Heart left ventricle (tissue), 16 donors: ENCODE data around the gene PRKAG2. TPM values are rescaled to one million over a fixed set of nuclear protein-coding genes. Genes with fewer than 3 reads are reported as not detected.

Experiments
- ATAC-seq, 4 donors: fragments of 200-7000 bp; cut with Tn5 transposase; one replicate each; pipeline ENCODE4 v1.9.1; 2020 to 2022; ENCODE audit warnings: moderate library complexity in 4 of 4, mild to moderate bottlenecking in 3 of 4, moderate number of reproducible peaks in 1 of 4
- DNase-seq, 5 donors: peaks; one replicate each; pipeline ENCODE4 v3.0.0-alpha.2; 2020
- H3K27ac ChIP-seq, 12 donors: fragments of 200-600 bp; sonication (generic) in 4 of 12; one replicate each; pipeline versions ENCODE4 v1.5.0 to v1.8.0; 2016 to 2022; ENCODE audit warnings: mild to moderate bottlenecking in 2 of 12
- H3K27me3 ChIP-seq, 9 donors: fragments of 200-600 bp; sonication (generic) in 2 of 9; one replicate each; pipeline versions ENCODE4 v1.5.1 to v1.8.0; 2016 to 2022; ENCODE audit warnings: mild to moderate bottlenecking in 3 of 9
- H3K36me3 ChIP-seq, 9 donors: fragments of 200-600 bp; sonication (generic) in 2 of 9; one replicate each; pipeline versions ENCODE4 v1.5.0 to v1.8.0; 2018 to 2022; ENCODE audit warnings: mild to moderate bottlenecking in 2 of 9
- H3K4me1 ChIP-seq, 12 donors: fragments of 200-600 bp; sonication (generic) in 4 of 12; one replicate each; pipeline versions ENCODE4 v1.5.0 to v1.8.0; 2016 to 2022; ENCODE audit warnings: mild to moderate bottlenecking in 3 of 12
- H3K4me3 ChIP-seq, 12 donors: fragments of 200-600 bp; sonication (generic) in 4 of 12; one replicate each; pipeline versions ENCODE4 v1.5.0 to v1.8.0; 2017 to 2022; ENCODE audit warnings: mild to moderate bottlenecking in 9 of 12, moderate library complexity in 4 of 12
- H3K9me3 ChIP-seq, 12 donors: fragments of 200-600 bp; sonication (generic) in 4 of 12; one replicate each; pipeline versions ENCODE4 v1.5.0 to v1.8.0; 2016 to 2022; ENCODE audit warnings: mild to moderate bottlenecking in 1 of 12
- CTCF ChIP-seq, 12 donors: fragments of 200-600 bp; sonication (generic) in 4 of 12; IDR thresholded peaks; one replicate each; pipeline versions ENCODE4 v1.5.0 to v1.8.0; 2018 to 2022; ENCODE audit warnings: antibody characterized with exemption in 12 of 12, mild to moderate bottlenecking in 5 of 12
- POLR2A ChIP-seq, 2 donors: fragments of 450-650 bp; IDR thresholded peaks; one replicate each; pipeline ENCODE4 v1.6.1; 2017; ENCODE audit warnings: antibody characterized with exemption in 2 of 2, mild to moderate bottlenecking in 2 of 2, moderate library complexity in 2 of 2
- whole genome bisulfite sequencing, 4 donors: extraction: QIAGEN DNeasy Blood & Tissue Kit in 2 of 4; methylation state at CpG; one replicate each; pipeline versions ENCODE4 v1.1.5 to v1.1.7; 2013 to 2018; 5-methylcytosine and 5-hydroxymethylcytosine counted together
- intact Hi-C, 10 donors: fragments of 100-400 bp; cut with DNase I; formaldehyde crosslinking; loops; one replicate each; pipeline versions ENCODE4 v1.11.1 to v1.14.2; 2022
- polyA plus RNA-seq, 2 donors: library from polyadenylated mRNA; stranded (reverse); fragments of 200-250 nt; gene quantifications; one replicate each; pipeline ENCODE4 v1.2.3, GENCODE V29; 2013
- total RNA-seq, 9 donors: library from RNA; depleted of rRNA in 2 of 9; stranded (reverse); fragments of >200 nt in 2 of 9; fragmentation: NEBNext Ultra II Directional in 3 of 9; extraction: Animal tissue kit (Norgen Biotek cat#: 25700) in 3 of 9; gene quantifications; one replicate each; pipeline versions ENCODE4 v1.1.0 to v1.2.4, GENCODE V29; 2016 to 2023
- donor health status: ischemic (EF 13 %, LVEDD 7.1; RV severe dilation, severe dysfunction).
- donor health status: healthy with polysubstance abuse.
- donor health status: DM: no; HTN: yes; CAD: no.
- donor health status: DM: no; HTN: no; CAD: no.
- donor health status: ischemic (EF 25% LVEDD 6.9; RV normal size, moderate dysfunction).
- donor health status: ischemic (EF 25% LVEDD 5.7; RV mildly dilated, moderate dysfunction).
- donor health status: healthy.
- donor health status: DM: yes; HTN: yes; CAD: no.
- donor health status: ischemic (EF 35%, LVEDD 5.7; RV mildly dilated, moderate dysfunction).
- donor health status: nonischemic (EF 11% LVEDD 7.7; RV severe dilation, severe dysfunction).
- donor health status: DM: yes; HTN: yes; CAD: no.
- donor health status: PGD.
- donor health status: ischemic (EF 29% LVEDD 5.4; RV normal size, mild dysfunction).
- donor health status: nonischemic (EF 23%, LVEDD 6.1; RV moderate dilation, normal function).

The PRKAG2 gene
- total and polyA plus RNA-seq, 11 donors, result 50.2 to 179 (median 108) TPM

- TF ChIP-seq CTCF (IDR thresholded peaks at IDR 0.05) (no peak), POLR2A (IDR thresholded peaks at IDR 0.05) (no peak)
- Histone ChIP-seq H3K4me3 (no peak overlapping the region), H3K9me3 (no peaks in the 10 kb centered on the region), H3K4me1 (peaks cover 0 to 63% (median 10%) of the 10 kb centered on the region in 12 donors), H3K27ac (peak overlapping the region in 1 of 12 donors; percentile 78), H3K36me3 (no peaks in the 10 kb centered on the region), H3K27me3 (no peaks in the 10 kb centered on the region)
- WGBS, 4 donors, result 86 to 94% (median 93%) methylated on average over 10 to 16 of the region's 16 CpGs
- ATAC-seq (no peak), DNase-seq (peak in 1 of 5 donors; percentile 54)
- intact Hi-C loops, result no loop called here
These were observed 82.3 kb downstream of the PRKAG2 start for GRCh38 chr7:151794508-151795167.

GRCh38 chr7:151793991-151794507, 82.9 kb downstream of the PRKAG2 start:
- Histone ChIP-seq H3K36me3 (no peaks in the 10 kb centered on the region), H3K4me1 (peaks cover 0 to 63% (median 10%) of the 10 kb centered on the region in 12 donors), H3K4me3 (no peak overlapping the region), H3K27ac (peak overlapping the region in 1 of 12 donors; percentile 78), H3K9me3 (no peaks in the 10 kb centered on the region), H3K27me3 (no peaks in the 10 kb centered on the region)
- DNase-seq, result peak in 1 of 5 donors; percentile 68
- intact Hi-C loops, result no loop called here
- WGBS, 4 donors, result 83 to 88% (median 85%) methylated on average over 18 of the region's 18 CpGs
- peak in 1 of 4 donors; percentile 23 for ATAC-seq
- TF ChIP-seq CTCF (IDR thresholded peaks at IDR 0.05) (no peak), POLR2A (IDR thresholded peaks at IDR 0.05) (no peak)

GRCh38 chr7:151793531-151793951, 83.4 kb downstream of the PRKAG2 start:
- Histone ChIP-seq H3K9me3 (no peaks in the 10 kb centered on the region), H3K27me3 (no peaks in the 10 kb centered on the region), H3K27ac (peak overlapping the region in 1 of 12 donors; percentile 78), H3K4me1 (peaks cover 0 to 63% (median 10%) of the 10 kb centered on the region in 12 donors), H3K4me3 (no peak overlapping the region), H3K36me3 (no peaks in the 10 kb centered on the region)
- WGBS, 4 donors, result 85 to 89% (median 87%) methylated on average over 14 of the region's 14 CpGs
- intact Hi-C loops, result no loop called here
- DNase-seq (peak in 2 of 5 donors; percentile 50 to 67), ATAC-seq (peak in 1 of 4 donors; percentile 44)
- TF ChIP-seq CTCF (IDR thresholded peaks at IDR 0.05) (no peak), POLR2A (IDR thresholded peaks at IDR 0.05) (no peak)

- 76 to 81% (median 78%) methylated on average over 16 of the region's 16 CpGs for WGBS, 4 donors
- no peak overlapping the region for H3K4me3 ChIP-seq
- no peaks in the 10 kb centered on the region for H3K36me3 ChIP-seq
- intact Hi-C loops, result no loop called here
- no peaks in the 10 kb centered on the region for H3K9me3 ChIP-seq
- TF ChIP-seq POLR2A (IDR thresholded peaks at IDR 0.05) (no peak), CTCF (IDR thresholded peaks at IDR 0.05) (no peak)
- no peak for ATAC-seq
- no peak for DNase-seq
- no peak overlapping the region for H3K27ac ChIP-seq
- no peaks in the 10 kb centered on the region for H3K27me3 ChIP-seq
- H3K4me1 ChIP-seq, result peaks cover 0 to 57% (median 10%) of the 10 kb centered on the region in 12 donors
These were observed 84.3 kb downstream of the PRKAG2 start for GRCh38 chr7:151792636-151793035.
